Astrocyte (in vitro differentiated cells and primary cell): ENCODE data around the gene PPP2R2B.

Source experiments
- CTCF ChIP-seq: IDR thresholded peaks from 2 replicates; pipeline ENCODE4 v1.5.1; 2011; ENCODE audit warnings: low read depth, mild to moderate bottlenecking, inconsistent platforms, low read length, moderate library complexity; ENCODE audit not compliant: insufficient read depth
- EZH2 ChIP-seq: IDR thresholded peaks from 2 replicates; pipeline ENCODE4 v1.6.1; 2012; ENCODE audit warnings: mild to moderate bottlenecking, low read length, inconsistent platforms; ENCODE audit not compliant: insufficient read depth

- TF ChIP-seq CTCF (no peak), EZH2 (no peak)
Observed at GRCh38 chr5:146902471-146902870, 23.9 kb upstream of the PPP2R2B start.
